Naive thymus-derived CD4-positive, alpha-beta T cell (primary cell): ENCODE data around the gene NR1D2. TPM values are rescaled to one million over a fixed set of nuclear protein-coding genes. Genes with fewer than 3 reads are reported as not detected.

Experiments used
- ATAC-seq: fragments of 150-1000 bp; cut with Tn5 transposase; 2 replicates; pipeline ENCODE4 v1.10.0; 2021; ENCODE audit warnings: mild to moderate bottlenecking, moderate library complexity
- CTCF ChIA-PET: fragments of 350-600 bp; sonication (Branson Sonifier 250); formaldehyde crosslinking; loops from one replicate; lab custom pipeline; 2021; ENCODE audit warnings: antibody characterized with exemption; lab: Charles Lee
- POLR2A ChIA-PET: fragments of 350-600 bp; sonication (Branson Sonifier 250); formaldehyde crosslinking; loops from one replicate; lab custom pipeline; 2021; ENCODE audit warnings: antibody characterized with exemption, inconsistent platforms; lab: Charles Lee
- DNase-seq, 9 donors: peaks; one replicate each; pipeline versions ENCODE4 v3.0.0 to v3.0.0-alpha.2; 2020 to 2022; ENCODE audit warnings: mixed read lengths in 1 of 9
- H3K27ac ChIP-seq: one replicate; pipeline ENCODE4 v1.7.0; 2013; ENCODE audit warnings: mild to moderate bottlenecking, low read depth, low read length, moderate library complexity
- H3K27me3 ChIP-seq, 2 donors: one replicate each; pipeline ENCODE4 v1.7.0; 2013; ENCODE audit warnings: low read length in 2 of 2, mild to moderate bottlenecking in 2 of 2, moderate library complexity in 2 of 2; ENCODE audit not compliant: control insufficient read depth in 2 of 2, insufficient read depth in 2 of 2
- H3K36me3 ChIP-seq, 3 experiments: 1 replicate in 2 of 3; 2 replicates in 1 of 3; pipeline ENCODE4 v1.7.0; 2013; ENCODE audit warnings: low read length in 3 of 3, mild to moderate bottlenecking in 3 of 3, moderate library complexity in 1 of 3; ENCODE audit not compliant: insufficient read depth in 3 of 3, control insufficient read depth in 2 of 3
- H3K4me1 ChIP-seq, 2 donors: one replicate each; pipeline ENCODE4 v1.7.0; 2013; ENCODE audit warnings: low read length in 2 of 2, mild to moderate bottlenecking in 2 of 2, moderate library complexity in 1 of 2; ENCODE audit not compliant: control insufficient read depth in 2 of 2, insufficient read depth in 2 of 2
- H3K4me3 ChIP-seq: 2 replicates; pipeline ENCODE4 v1.7.0; 2013; ENCODE audit warnings: mild to moderate bottlenecking, low read length
- H3K9me3 ChIP-seq, 3 experiments: 1 replicate in 2 of 3; 2 replicates in 1 of 3; pipeline ENCODE4 v1.7.0; 2013; ENCODE audit warnings: low read length in 3 of 3; ENCODE audit not compliant: control insufficient read depth in 2 of 3
- H3K27ac Mint-ChIP-seq, 9 donors: one replicate each; pipeline ENCODE4 v1.8.0; 2020 to 2022; ENCODE audit warnings: mixed read lengths in 9 of 9, mild to moderate bottlenecking in 8 of 9, moderate library complexity in 5 of 9, inconsistent platforms in 2 of 9
- H3K27me3 Mint-ChIP-seq, 5 donors: one replicate each; pipeline ENCODE4 v1.8.0; 2021 to 2022; ENCODE audit warnings: mixed read lengths in 5 of 5, mild to moderate bottlenecking in 1 of 5
- H3K36me3 Mint-ChIP-seq, 5 donors: one replicate each; pipeline ENCODE4 v1.8.0; 2020 to 2022; ENCODE audit warnings: mixed read lengths in 5 of 5, mild to moderate bottlenecking in 3 of 5, inconsistent platforms in 1 of 5
- H3K4me1 Mint-ChIP-seq, 7 donors: one replicate each; pipeline ENCODE4 v1.8.0; 2020 to 2022; ENCODE audit warnings: mixed read lengths in 7 of 7, mild to moderate bottlenecking in 3 of 7, inconsistent platforms in 1 of 7
- H3K4me3 Mint-ChIP-seq, 10 donors: one replicate each; pipeline ENCODE4 v1.8.0; 2020 to 2022; ENCODE audit warnings: mild to moderate bottlenecking in 10 of 10, mixed read lengths in 10 of 10, moderate library complexity in 6 of 10, inconsistent platforms in 2 of 10
- H3K9me3 Mint-ChIP-seq, 11 donors: one replicate each; pipeline ENCODE4 v1.8.0; 2020 to 2022; ENCODE audit warnings: mixed read lengths in 11 of 11, mild to moderate bottlenecking in 4 of 11, inconsistent platforms in 1 of 11, moderate library complexity in 1 of 11
- intact Hi-C, 2 donors: fragments of 100-400 bp; cut with micrococcal nuclease; formaldehyde crosslinking; loops; one replicate each; pipeline ENCODE4 v1.15.1; 2023
- polyA plus RNA-seq, 2 donors: library from polyadenylated mRNA; unstranded; fragments of 300-500 nt; fragmentation: Illumina TruSeq; gene quantifications; one replicate each; pipeline ENCODE4 v1.2.3, GENCODE V29; 2021
- total RNA-seq, 6 experiments: library from RNA in 5 of 6; stranded (reverse) in 5 of 6; gene quantifications; 1 replicate in 5 of 6; 2 replicates in 1 of 6; pipeline ENCODE4 v1.2.3 and lab custom pipeline; 2021 to 2026

The NR1D2 gene
- total and polyA plus RNA-seq, 7 experiments from 2014 or later = 6.7 to 97.7 (median 53.0) TPM

DNA sequence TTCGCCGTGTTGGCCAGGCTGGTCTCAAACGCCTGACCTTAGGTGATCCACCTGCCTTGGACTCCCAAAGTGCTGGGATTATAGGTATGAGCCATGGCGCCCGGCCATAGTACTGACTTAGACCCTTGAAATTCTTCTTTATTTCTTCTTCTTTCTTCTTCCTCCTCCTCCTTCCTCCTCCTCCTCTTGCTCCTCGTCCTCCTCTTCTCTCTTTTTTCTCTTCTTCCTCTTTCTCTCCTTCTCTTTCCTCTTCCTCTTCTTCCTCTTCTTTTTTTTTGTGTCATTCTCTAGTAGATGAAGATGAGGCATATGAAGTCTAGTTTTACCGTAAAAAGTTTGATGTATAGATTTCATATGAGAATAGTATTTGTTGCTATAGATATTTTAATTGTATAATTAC, 18.8 kb upstream of the NR1D2 start:
- DNase-seq (no peak), ATAC-seq (no peak)
- POLR2A ChIA-PET = interaction anchor here (1.3 to 3.6 kb wide), 2 partner anchors 8 to 9 kb away, joined by 3 to 19 read pairs; partner anchors contain the start of genes NKIRAS1 and RPL15
- Mint-ChIP-seq H3K4me1 (no peaks in the 10 kb centered on the region), H3K36me3 (peaks cover 0 to 11% (median 0%) of the 10 kb centered on the region in 5 donors), H3K9me3 (no peaks in the 10 kb centered on the region), H3K27me3 (peaks cover 0 to 10% (median 0%) of the 10 kb centered on the region in 5 donors), H3K27ac (peak overlapping the region in 2 of 9 donors; percentile 36 to 47), H3K4me3 (no peak overlapping the region)
- no peak overlapping the region for H3K27ac ChIP-seq
- H3K27me3 ChIP-seq = no peaks in the 10 kb centered on the region
- no peaks in the 10 kb centered on the region for H3K9me3 ChIP-seq
- no peaks in the 10 kb centered on the region for H3K4me1 ChIP-seq
- H3K36me3 ChIP-seq = peaks cover 0 to 4% (median 0%) of the 10 kb centered on the region in 3 experiments
- CTCF ChIA-PET = interaction anchor here (0.7 kb wide), 1 partner anchor 750 kb away, joined by 3 read pairs; no protein-coding TSS in a partner anchor
- intact Hi-C loops = no loop called here
- no peak overlapping the region for H3K4me3 ChIP-seq

DNA sequence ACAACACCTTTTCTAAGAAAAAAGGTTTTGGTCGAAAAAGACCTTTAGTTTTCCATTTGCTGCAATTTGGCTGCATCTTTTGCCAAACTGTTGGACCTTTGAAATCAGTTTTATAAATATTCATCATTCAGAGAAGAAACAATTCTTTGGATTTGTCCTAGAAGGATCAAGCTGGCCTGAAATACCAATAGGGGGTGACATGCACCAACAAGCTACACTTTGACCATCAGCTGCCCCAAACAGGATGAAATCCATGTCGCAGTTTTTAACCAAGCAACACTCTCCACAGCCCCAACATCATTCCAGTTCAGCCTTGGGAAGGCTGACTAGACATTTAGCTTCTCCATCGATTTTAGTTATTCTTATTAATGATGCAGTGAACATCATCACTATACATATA, 18.4 kb upstream of the NR1D2 start:
- DNase-seq (no peak), ATAC-seq (no peak)
- Histone ChIP-seq H3K4me3 (no peak overlapping the region), H3K9me3 (no peaks in the 10 kb centered on the region), H3K27me3 (no peaks in the 10 kb centered on the region), H3K27ac (no peak overlapping the region), H3K4me1 (no peaks in the 10 kb centered on the region), H3K36me3 (peaks cover 0 to 3% (median 0%) of the 10 kb centered on the region in 3 experiments)
- intact Hi-C loops = no loop called here
- Mint-ChIP-seq H3K27ac (peak overlapping the region in 1 of 9 donors; percentile 36), H3K4me1 (no peaks in the 10 kb centered on the region), H3K9me3 (no peaks in the 10 kb centered on the region), H3K4me3 (no peak overlapping the region), H3K27me3 (peaks cover 0 to 13% (median 0%) of the 10 kb centered on the region in 5 donors), H3K36me3 (peaks cover 0 to 8% (median 0%) of the 10 kb centered on the region in 5 donors)
- CTCF ChIA-PET = no interaction called here
- POLR2A ChIA-PET = interaction anchor here (3.6 kb wide), 1 partner anchor 9 kb away, joined by 19 read pairs; the partner anchor contains the start of genes NKIRAS1 and RPL15

DNA sequence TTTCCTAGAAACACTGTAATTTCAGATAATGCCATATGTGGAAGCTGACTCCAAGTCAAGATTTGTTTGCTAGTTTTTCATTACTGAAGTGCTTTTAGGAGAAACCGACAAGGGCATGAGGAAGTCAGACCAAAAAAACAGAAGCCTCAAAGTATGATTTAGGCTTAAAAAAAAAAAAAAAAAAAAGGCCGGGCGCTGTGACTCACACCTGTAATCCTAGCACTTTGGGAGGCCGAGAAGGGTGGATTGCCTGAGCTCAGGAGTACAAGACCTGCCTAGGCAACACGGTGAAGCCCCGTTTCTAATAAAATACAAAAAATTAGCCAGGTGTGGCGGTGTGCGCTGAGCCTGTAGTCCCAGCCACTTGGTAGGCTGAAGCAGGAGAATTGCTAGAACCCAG, 16.6 kb upstream of the NR1D2 start:
- H3K27me3 Mint-ChIP-seq = peaks cover 0 to 20% (median 4%) of the 10 kb centered on the region in 5 donors
- no peak for DNase-seq
- H3K36me3 ChIP-seq = peaks cover 0 to 3% (median 0%) of the 10 kb centered on the region in 3 experiments
- H3K27me3 ChIP-seq = no peaks in the 10 kb centered on the region
- no peaks in the 10 kb centered on the region for H3K9me3 Mint-ChIP-seq
- no peaks in the 10 kb centered on the region for H3K4me1 Mint-ChIP-seq
- H3K27ac ChIP-seq = no peak overlapping the region
- no peaks in the 10 kb centered on the region for H3K4me1 ChIP-seq
- ChIA-PET CTCF (interaction anchor here (0.7 kb wide), 1 partner anchor 11 kb away, joined by 4 read pairs; no protein-coding TSS in a partner anchor), POLR2A (interaction anchor here (0.6 to 3.6 kb wide), 2 partner anchors 11 to 1730 kb away, joined by 3 to 19 read pairs; partner anchors contain the start of genes NKIRAS1 and RPL15)
- H3K4me3 Mint-ChIP-seq = no peak overlapping the region
- peaks cover 0 to 8% (median 0%) of the 10 kb centered on the region in 5 donors for H3K36me3 Mint-ChIP-seq
- H3K27ac Mint-ChIP-seq = no peak overlapping the region
- no peak for ATAC-seq
- intact Hi-C loops = no loop called here
- H3K4me3 ChIP-seq = no peak overlapping the region
- H3K9me3 ChIP-seq = no peaks in the 10 kb centered on the region

DNA sequence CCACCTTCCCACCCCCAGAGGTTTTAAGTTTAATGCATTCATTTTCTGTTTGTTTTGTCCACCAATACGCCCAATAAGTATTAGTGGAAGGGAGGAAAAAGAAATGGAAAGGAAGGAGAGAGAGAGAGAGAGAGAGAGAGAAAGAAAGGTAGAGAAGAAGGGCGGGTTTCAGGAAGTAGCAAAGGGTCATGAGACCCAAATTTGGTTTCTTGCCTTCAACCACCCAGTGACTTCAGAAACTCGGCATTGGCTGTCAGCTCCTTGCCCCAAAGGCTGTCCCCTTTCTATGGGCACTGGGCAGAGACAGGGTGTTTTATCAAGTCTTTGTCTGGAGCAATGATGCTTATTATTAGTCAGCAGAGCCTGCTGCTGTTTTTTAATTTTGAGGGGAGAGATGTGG, 13.5 kb upstream of the NR1D2 start:
- ATAC-seq (no peak), DNase-seq (no peak)
- no peak overlapping the region for H3K27ac ChIP-seq
- H3K36me3 ChIP-seq = no peaks in the 10 kb centered on the region
- intact Hi-C loops = no loop called here
- no peak overlapping the region for H3K27ac Mint-ChIP-seq
- no peaks in the 10 kb centered on the region for H3K27me3 ChIP-seq
- no peaks in the 10 kb centered on the region for H3K4me1 ChIP-seq
- H3K4me3 Mint-ChIP-seq = no peak overlapping the region
- peaks cover 0 to 5% (median 0%) of the 10 kb centered on the region in 5 donors for H3K36me3 Mint-ChIP-seq
- H3K4me3 ChIP-seq = no peak overlapping the region
- POLR2A ChIA-PET = interaction anchor here (1.3 kb wide), 1 partner anchor 15 kb away, joined by 5 read pairs; the partner anchor contains the start of genes NKIRAS1 and RPL15
- H3K9me3 Mint-ChIP-seq = no peaks in the 10 kb centered on the region
- CTCF ChIA-PET = no interaction called here
- no peaks in the 10 kb centered on the region for H3K4me1 Mint-ChIP-seq
- no peaks in the 10 kb centered on the region for H3K9me3 ChIP-seq
- H3K27me3 Mint-ChIP-seq = peaks cover 0 to 32% (median 4%) of the 10 kb centered on the region in 5 donors

DNA sequence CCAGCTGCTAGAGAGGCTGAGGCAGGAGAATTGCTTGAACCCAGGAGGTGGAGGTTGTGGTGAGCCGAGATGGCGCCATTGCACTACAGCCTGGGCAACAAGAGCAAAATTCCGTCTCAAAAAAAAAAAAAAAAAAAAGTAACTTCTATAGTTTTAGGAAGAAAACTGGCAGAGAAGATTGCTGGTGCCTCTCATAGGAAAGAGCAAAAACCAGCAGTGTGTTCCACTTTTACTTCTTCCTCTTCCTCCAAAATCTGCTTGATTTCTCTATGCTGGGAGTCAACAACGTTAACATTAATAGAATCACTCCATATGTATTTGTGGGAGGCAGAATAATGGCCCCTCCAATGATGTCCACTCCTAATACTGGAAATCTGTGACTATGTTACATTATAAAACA, 12.5 kb upstream of the NR1D2 start:
- no peaks in the 10 kb centered on the region for H3K4me1 ChIP-seq
- intact Hi-C loops = no loop called here
- no peaks in the 10 kb centered on the region for H3K36me3 ChIP-seq
- peaks cover 0 to 3% (median 0%) of the 10 kb centered on the region in 5 donors for H3K36me3 Mint-ChIP-seq
- no peaks in the 10 kb centered on the region for H3K27me3 ChIP-seq
- no peaks in the 10 kb centered on the region for H3K4me1 Mint-ChIP-seq
- peaks cover 0 to 37% (median 4%) of the 10 kb centered on the region in 5 donors for H3K27me3 Mint-ChIP-seq
- no peaks in the 10 kb centered on the region for H3K9me3 ChIP-seq
- H3K9me3 Mint-ChIP-seq = no peaks in the 10 kb centered on the region
- ChIA-PET CTCF (no interaction called here), POLR2A (interaction anchor here (1.3 kb wide), 1 partner anchor 16 kb away, joined by 5 read pairs; the partner anchor contains the start of genes NKIRAS1 and RPL15)
- ATAC-seq (no peak), DNase-seq (no peak)
- no peak overlapping the region for H3K4me3 Mint-ChIP-seq
- H3K27ac ChIP-seq = no peak overlapping the region
- H3K27ac Mint-ChIP-seq = no peak overlapping the region
- no peak overlapping the region for H3K4me3 ChIP-seq

DNA sequence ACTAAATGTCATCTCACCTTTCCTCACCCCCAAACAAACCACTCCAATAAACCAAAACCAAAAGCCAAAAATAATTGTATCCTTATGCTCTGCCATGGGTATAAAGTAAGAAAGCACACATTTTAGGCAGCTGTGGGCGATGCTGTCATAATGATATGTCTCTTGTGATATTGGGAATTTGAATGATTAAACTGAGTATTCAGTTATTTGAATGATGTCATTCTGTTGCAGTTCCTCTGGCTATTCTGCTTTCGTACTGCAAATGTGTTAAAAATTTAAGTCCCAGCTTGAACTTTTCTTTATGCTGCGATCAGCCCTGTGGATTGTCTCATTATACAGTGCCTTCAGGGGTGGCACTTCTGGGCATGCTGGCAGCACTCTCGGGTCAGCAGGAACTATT, 10.8 kb upstream of the NR1D2 start:
- Histone ChIP-seq H3K4me3 (no peak overlapping the region), H3K4me1 (no peaks in the 10 kb centered on the region), H3K27ac (no peak overlapping the region), H3K36me3 (no peaks in the 10 kb centered on the region), H3K27me3 (no peaks in the 10 kb centered on the region), H3K9me3 (no peaks in the 10 kb centered on the region)
- Mint-ChIP-seq H3K27ac (no peak overlapping the region), H3K36me3 (peaks cover 0 to 8% (median 0%) of the 10 kb centered on the region in 5 donors), H3K4me1 (no peaks in the 10 kb centered on the region), H3K4me3 (no peak overlapping the region), H3K9me3 (peaks cover 0 to 7% (median 0%) of the 10 kb centered on the region in 11 donors), H3K27me3 (peaks cover 0 to 46% (median 4%) of the 10 kb centered on the region in 5 donors)
- intact Hi-C loops = no loop called here
- CTCF ChIA-PET = no interaction called here
- ATAC-seq (no peak), DNase-seq (no peak)
- POLR2A ChIA-PET = interaction anchor here (1.1 to 1.3 kb wide), 3 partner anchors 8 to 18 kb away, joined by 3 to 6 read pairs (median 5); partner anchors contain the start of genes NKIRAS1 and RPL15
